Mucosa of rectum (tissue), 2 donors: Measurements from ENCODE around the gene CLMP.

Source experiments
- H3K27ac ChIP-seq, 2 donors: one replicate each; pipeline ENCODE4 v1.7.0; 2013; ENCODE audit warnings: inconsistent platforms in 2 of 2, low read depth in 2 of 2, low read length in 2 of 2
- H3K27me3 ChIP-seq, 2 donors: one replicate each; pipeline ENCODE4 v1.7.0; 2013; ENCODE audit warnings: low read length in 2 of 2; ENCODE audit not compliant: control insufficient read depth in 2 of 2, insufficient read depth in 2 of 2
- H3K36me3 ChIP-seq, 2 donors: one replicate each; pipeline ENCODE4 v1.7.0; 2013; ENCODE audit warnings: low read length in 2 of 2; ENCODE audit not compliant: control insufficient read depth in 2 of 2, insufficient read depth in 2 of 2
- H3K4me1 ChIP-seq, 2 donors: one replicate each; pipeline ENCODE4 v1.7.0; 2013; ENCODE audit warnings: low read length in 2 of 2, mild to moderate bottlenecking in 1 of 2; ENCODE audit not compliant: control insufficient read depth in 2 of 2, insufficient read depth in 2 of 2
- H3K4me3 ChIP-seq, 2 donors: one replicate each; pipeline ENCODE4 v1.7.0; 2013; ENCODE audit warnings: low read length in 2 of 2
- H3K9ac ChIP-seq, 2 donors: one replicate each; pipeline ENCODE4 v1.7.0; 2013; ENCODE audit warnings: low read length in 2 of 2, low read depth in 1 of 2, mild to moderate bottlenecking in 1 of 2
- H3K9me3 ChIP-seq, 2 donors: one replicate each; pipeline ENCODE4 v1.7.0; 2013; ENCODE audit warnings: low read length in 2 of 2; ENCODE audit not compliant: control insufficient read depth in 2 of 2
- donor health status: healthy.
- donor health status: Normal muscosa, but diverticular disease.

CLMP gene

GRCh38 chr11:123181767-123182500, 13.1 kb downstream of the CLMP start:
- Histone ChIP-seq H3K36me3 (no peaks in the 10 kb centered on the region), H3K4me3 (no peak overlapping the region), H3K27me3 (no peaks in the 10 kb centered on the region), H3K9me3 (no peaks in the 10 kb centered on the region), H3K9ac (no peak overlapping the region), H3K4me1 (no peaks in the 10 kb centered on the region), H3K27ac (no peak overlapping the region)

- no peaks in the 10 kb centered on the region for H3K9me3 ChIP-seq
- H3K27ac ChIP-seq, result no peak overlapping the region
- no peaks in the 10 kb centered on the region for H3K36me3 ChIP-seq
- H3K4me1 ChIP-seq, result no peaks in the 10 kb centered on the region
- H3K4me3 ChIP-seq, result no peak overlapping the region
- H3K9ac ChIP-seq, result no peak overlapping the region
- H3K27me3 ChIP-seq, result no peaks in the 10 kb centered on the region
Measured at GRCh38 chr11:123181075-123181474, 14.0 kb downstream of the CLMP start.

DNA sequence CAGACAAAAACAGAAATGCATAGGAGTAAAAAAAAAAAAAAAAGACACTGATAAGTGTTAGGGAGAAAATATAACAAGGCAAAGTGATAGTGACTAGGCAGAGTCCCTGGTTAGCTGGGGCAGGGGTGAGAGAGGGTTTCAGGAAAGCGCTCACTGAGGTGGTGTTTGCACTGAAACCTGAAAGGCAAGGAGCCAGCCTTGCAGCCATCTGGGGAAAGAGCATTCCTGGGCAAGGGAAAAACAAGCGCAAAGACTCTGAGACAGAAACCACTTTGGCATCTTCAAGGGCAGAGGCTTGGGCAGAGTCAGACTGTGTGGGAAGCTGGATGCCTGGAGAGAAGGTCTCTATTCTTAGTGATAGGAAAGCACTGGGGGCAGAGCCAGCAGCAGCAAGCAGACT, 14.5 kb downstream of the CLMP start:
- no peaks in the 10 kb centered on the region for H3K9me3 ChIP-seq
- H3K27ac ChIP-seq, result no peak overlapping the region
- no peak overlapping the region for H3K4me3 ChIP-seq
- no peaks in the 10 kb centered on the region for H3K4me1 ChIP-seq
- H3K27me3 ChIP-seq, result no peaks in the 10 kb centered on the region
- H3K36me3 ChIP-seq, result no peaks in the 10 kb centered on the region
- H3K9ac ChIP-seq, result no peak overlapping the region

- Histone ChIP-seq H3K36me3 (no peaks in the 10 kb centered on the region), H3K27ac (no peak overlapping the region), H3K9ac (no peak overlapping the region), H3K4me1 (no peaks in the 10 kb centered on the region), H3K27me3 (no peaks in the 10 kb centered on the region), H3K9me3 (no peaks in the 10 kb centered on the region), H3K4me3 (no peak overlapping the region)
Measured at GRCh38 chr11:123180166-123180565, 14.9 kb downstream of the CLMP start.

GRCh38 chr11:123179586-123179985, 15.5 kb downstream of the CLMP start:
- no peaks in the 10 kb centered on the region for H3K4me1 ChIP-seq
- H3K27ac ChIP-seq, result no peak overlapping the region
- H3K9ac ChIP-seq, result no peak overlapping the region

DNA sequence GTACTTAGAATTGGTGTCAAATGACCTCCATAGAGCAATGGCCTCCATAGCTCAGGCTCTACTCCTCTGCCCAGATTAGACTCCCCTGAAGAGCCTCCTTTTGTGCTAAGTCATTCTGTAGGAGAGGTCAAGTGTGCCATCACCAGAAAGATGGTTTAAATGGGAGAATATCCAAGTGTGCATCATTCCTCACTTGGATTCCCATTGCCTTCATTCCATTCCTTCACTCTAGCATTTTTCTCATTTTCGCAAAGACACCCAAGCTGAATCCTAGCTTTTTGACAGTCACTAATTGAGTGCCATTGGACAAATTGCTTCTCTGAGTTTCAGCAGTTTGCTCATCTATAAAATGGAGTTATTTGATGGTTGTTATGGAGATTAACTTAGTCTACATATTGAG, 16.9 kb downstream of the CLMP start:
- Histone ChIP-seq H3K27ac (no peak overlapping the region), H3K9ac (no peak overlapping the region), H3K4me3 (no peak overlapping the region), H3K36me3 (no peaks in the 10 kb centered on the region), H3K9me3 (no peaks in the 10 kb centered on the region), H3K27me3 (no peaks in the 10 kb centered on the region), H3K4me1 (no peaks in the 10 kb centered on the region)

More at GRCh38 chr11:123179586-123179985, 15.5 kb downstream of the CLMP start:
- H3K9me3 ChIP-seq, result no peaks in the 10 kb centered on the region
- H3K4me3 ChIP-seq, result no peak overlapping the region
- no peaks in the 10 kb centered on the region for H3K27me3 ChIP-seq
- H3K36me3 ChIP-seq, result no peaks in the 10 kb centered on the region

DNA sequence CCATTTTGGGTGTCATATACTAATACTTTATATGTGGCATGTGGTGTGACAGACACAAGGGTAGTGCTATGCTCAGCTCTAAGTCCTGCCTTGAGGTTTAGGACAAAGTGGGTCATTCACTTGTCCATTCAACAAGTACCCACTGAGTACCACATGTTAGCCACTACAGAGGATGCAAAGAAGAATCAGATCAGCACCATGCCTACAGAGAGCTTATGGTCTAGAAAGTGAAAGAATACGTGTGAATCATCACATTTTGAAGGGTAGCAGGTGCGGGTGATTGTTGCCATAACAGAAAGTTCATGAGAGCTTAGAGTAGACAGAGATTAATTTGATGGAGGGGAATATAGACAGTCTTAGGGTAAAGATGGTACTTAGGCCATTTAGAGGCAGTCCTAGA, 18.3 kb downstream of the CLMP start:
- H3K9ac ChIP-seq, result no peak overlapping the region
- H3K36me3 ChIP-seq, result no peaks in the 10 kb centered on the region
- no peaks in the 10 kb centered on the region for H3K27me3 ChIP-seq
- H3K4me1 ChIP-seq, result no peaks in the 10 kb centered on the region
- H3K9me3 ChIP-seq, result no peaks in the 10 kb centered on the region
- no peak overlapping the region for H3K27ac ChIP-seq
- H3K4me3 ChIP-seq, result no peak overlapping the region

GRCh38 chr11:123174196-123175183, 20.6 kb downstream of the CLMP start:
- H3K9me3 ChIP-seq, result no peaks in the 10 kb centered on the region
- no peaks in the 10 kb centered on the region for H3K36me3 ChIP-seq
- no peak overlapping the region for H3K9ac ChIP-seq
- no peak overlapping the region for H3K4me3 ChIP-seq
- H3K27me3 ChIP-seq, result no peaks in the 10 kb centered on the region
- H3K27ac ChIP-seq, result peak overlapping the region; percentile 13 to 48
- H3K4me1 ChIP-seq, result no peaks in the 10 kb centered on the region

GRCh38 chr11:123173856-123174186, 21.2 kb downstream of the CLMP start:
- Histone ChIP-seq H3K9ac (no peak overlapping the region), H3K4me3 (no peak overlapping the region), H3K27me3 (no peaks in the 10 kb centered on the region), H3K4me1 (no peaks in the 10 kb centered on the region), H3K9me3 (no peaks in the 10 kb centered on the region), H3K27ac (peak overlapping the region in 1 of 2 donors; percentile 35), H3K36me3 (no peaks in the 10 kb centered on the region)
